Diencephalon (tissue), 1 donor: ENCODE measurements around the gene SIX1. TPM values are rescaled to one million over a fixed set of nuclear protein-coding genes. Genes with fewer than 3 reads are reported as not detected.

Source experiments
- total RNA-seq: library from RNA; depleted of rRNA; stranded (reverse); fragments of >200 nt; gene quantifications from one replicate; pipeline ENCODE4 v1.2.3, GENCODE V29; 2014

Gene SIX1
- total RNA-seq: 0.46 TPM

DNA sequence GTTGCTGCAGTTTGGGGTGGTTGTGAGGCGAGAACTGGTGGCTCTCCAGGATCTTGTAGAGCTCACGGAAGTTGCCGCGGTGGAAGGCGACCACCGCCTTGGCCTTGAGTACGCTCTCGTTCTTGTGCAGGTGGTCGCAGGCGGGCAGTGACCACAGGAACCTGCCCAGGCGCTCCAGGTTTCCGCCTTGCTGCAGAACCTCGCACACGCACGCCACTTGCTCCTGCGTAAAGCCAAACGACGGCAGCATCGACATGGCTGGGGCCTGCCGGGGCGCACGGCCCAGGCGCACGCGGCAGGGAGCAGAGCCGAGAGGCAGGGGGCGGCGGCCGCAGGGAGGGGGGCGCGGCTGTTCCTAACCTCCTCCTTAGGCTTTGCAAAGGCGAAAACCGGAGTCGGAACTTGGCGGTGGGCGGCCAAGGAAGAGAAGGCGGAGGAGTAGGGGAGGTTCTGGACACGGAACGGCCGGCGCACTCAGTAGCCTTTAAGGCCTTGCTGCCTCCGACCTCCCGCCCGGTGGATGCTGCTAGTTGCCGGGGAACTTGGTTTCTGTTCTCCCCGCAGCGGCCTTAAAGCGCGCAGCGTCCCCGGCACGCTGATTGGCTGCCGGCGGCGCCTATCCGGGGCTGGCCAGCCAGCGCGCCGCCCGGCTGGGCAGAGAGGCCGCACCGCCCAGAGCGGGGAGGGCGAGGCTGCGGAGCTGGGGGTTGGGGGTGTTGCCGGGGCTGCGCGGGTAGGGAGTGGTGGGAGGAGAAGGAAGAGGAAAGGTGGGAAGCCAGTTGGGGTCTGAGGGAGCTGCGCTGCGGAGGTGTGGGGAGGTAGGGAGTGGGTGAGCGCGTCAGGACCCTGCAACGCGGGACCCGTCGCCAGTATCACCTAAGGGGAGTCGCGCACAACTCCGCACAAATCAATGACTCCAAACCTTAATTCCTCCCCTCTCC is at the start of gene SIX1:
SIX1 (minus strand) TSS at position 544 of the 941 bp plus-strand sequence; CDS start at position 256, 288 bp downstream.

Other genes starting within 250 kb of the SIX1 start
- gene C14orf39, start 163.4 kb downstream of the SIX1 start, total RNA-seq: 0.92 TPM
- 0.69 TPM for gene SIX6, start 140.3 kb downstream of the SIX1 start, total RNA-seq
- gene SIX4, start 74.9 kb upstream of the SIX1 start, total RNA-seq: 0.92 TPM
- 93.0 TPM for gene MNAT1, start 85.3 kb upstream of the SIX1 start, total RNA-seq